Neural cell (in vitro differentiated cells): ENCODE measurements around the gene TBC1D16.

ENCODE experiments used
- CTCF ChIP-seq: fragments of 450-650 bp; IDR thresholded peaks from 2 replicates; pipeline ENCODE4 v1.5.1; 2014; ENCODE audit warnings: antibody characterized with exemption, mild to moderate bottlenecking, moderate library complexity; ENCODE audit not compliant: poor library complexity, severe bottlenecking
- EP300 ChIP-seq: fragments of 450-650 bp; conservative IDR thresholded peaks from 2 replicates; pipeline ENCODE4 v1.6.1; 2014; ENCODE audit warnings: antibody characterized with exemption, mild to moderate bottlenecking, moderate library complexity; ENCODE audit not compliant: poor library complexity, severe bottlenecking
- EZH2 ChIP-seq: fragments of 200-600, 300-800 bp; shearing (Covaris generic), sonication (generic); IDR thresholded peaks from 2 replicates; pipeline ENCODE4 v1.6.1; 2014; ENCODE audit warnings: antibody characterized with exemption, low read length, borderline replicate concordance, mild to moderate bottlenecking; ENCODE audit not compliant: insufficient read depth, poor library complexity, severe bottlenecking
- SMC3 ChIP-seq: fragments of 450-650 bp; conservative IDR thresholded peaks from 2 replicates; pipeline ENCODE4 v1.6.1; 2014; ENCODE audit warnings: antibody characterized with exemption, mild to moderate bottlenecking, moderate library complexity; ENCODE audit not compliant: poor library complexity
- TAF1 ChIP-seq: IDR thresholded peaks from 2 replicates; pipeline ENCODE4 v1.6.1; 2012; ENCODE audit warnings: low read depth

- TF ChIP-seq TAF1 (no peak), EP300 (no peak), EZH2 (no peak), CTCF (no peak), SMC3 (no peak)
Measured at GRCh38 chr17:79897243-79898063, 138.2 kb downstream of the TBC1D16 start.
